PFSK-1 (cell line): ENCODE results near the gene EXOC8.

Source experiments
- FOXP2 ChIP-seq: optimal IDR thresholded peaks from 2 replicates; pipeline ENCODE3; 2011; ENCODE audit warnings: borderline replicate concordance, control low read depth, inconsistent platforms; ENCODE audit not compliant: insufficient read depth; ENCODE audit errors: extremely low read length, extremely low read depth
- POLR2AphosphoS5 ChIP-seq: IDR thresholded peaks from 2 replicates; pipeline ENCODE4 v1.6.1; 2012; ENCODE audit warnings: low read depth, mild to moderate bottlenecking, control low read depth, low read length, moderate library complexity
- REST ChIP-seq, 2 experiments: IDR thresholded peaks; 2 replicates each; pipeline versions ENCODE4 v1.6.1 to v1.8.0; 2011 to 2012; ENCODE audit warnings: low read depth in 2 of 2, low read length in 2 of 2, control low read depth in 1 of 2, inconsistent platforms in 1 of 2, mild to moderate bottlenecking in 1 of 2, moderate library complexity in 1 of 2; ENCODE audit not compliant: insufficient read depth in 1 of 2
- SIN3A ChIP-seq: IDR thresholded peaks from 2 replicates; pipeline ENCODE4 v1.6.1; 2012; ENCODE audit warnings: mild to moderate bottlenecking, low read length, moderate library complexity, borderline replicate concordance; ENCODE audit not compliant: insufficient read depth
- TAF1 ChIP-seq: IDR thresholded peaks from 2 replicates; pipeline ENCODE4 v1.6.1; 2012; ENCODE audit warnings: low read length, control low read depth, borderline replicate concordance; ENCODE audit not compliant: insufficient read depth

Gene EXOC8

GRCh38 chr1:231355171-231355570 is 17.5 kb upstream of the EXOC8 start:
- TF ChIP-seq FOXP2 (no peak), TAF1 (no peak), POLR2AphosphoS5 (no peak), REST (IDR thresholded peaks at IDR 0.05; ENCODE audit: insufficient read depth in 1 of 2, low read depth in 2 of 2, low read length in 2 of 2) (no peak), SIN3A (no peak)

- no peak for TF ChIP-seq FOXP2
- TF ChIP-seq TAF1: no peak
- no peak for TF ChIP-seq POLR2AphosphoS5
- no peak for TF ChIP-seq REST (IDR thresholded peaks at IDR 0.05; ENCODE audit: insufficient read depth in 1 of 2, low read depth in 2 of 2, low read length in 2 of 2)
- no peak for TF ChIP-seq SIN3A
Observed at GRCh38 chr1:231354330-231355020, 16.8 kb upstream of the EXOC8 start.

- no peak for TF ChIP-seq FOXP2
- no peak for TF ChIP-seq POLR2AphosphoS5
- TF ChIP-seq SIN3A: no peak
- no peak for TF ChIP-seq REST (IDR thresholded peaks at IDR 0.05; ENCODE audit: insufficient read depth in 1 of 2, low read depth in 2 of 2, low read length in 2 of 2)
- no peak for TF ChIP-seq TAF1
Observed at GRCh38 chr1:231353086-231353485, 15.4 kb upstream of the EXOC8 start.

- TF ChIP-seq FOXP2: no peak
- no peak for TF ChIP-seq POLR2AphosphoS5
- no peak for TF ChIP-seq REST (IDR thresholded peaks at IDR 0.05; ENCODE audit: insufficient read depth in 1 of 2, low read depth in 2 of 2, low read length in 2 of 2)
- TF ChIP-seq TAF1: no peak
- no peak for TF ChIP-seq SIN3A
Observed at GRCh38 chr1:231351816-231352215, 14.2 kb upstream of the EXOC8 start.
